Natural killer cell (primary cell): ENCODE data around the gene LY6G6F. TPM values are rescaled to one million over a fixed set of nuclear protein-coding genes. Genes with fewer than 3 reads are reported as not detected.

Experiments
- ATAC-seq, 3 donors: fragments of 150-1000 bp in 2 of 3; fragments of 200-7000 bp in 1 of 3; cut with Tn5 transposase; 1 replicate in 1 of 3; 2 replicates in 2 of 3; pipeline ENCODE4 v1.10.0; 2021; ENCODE audit warnings: mild to moderate bottlenecking in 2 of 3, moderate library complexity in 2 of 3
- DNase-seq, 2 donors: peaks; one replicate each; pipeline versions ENCODE4 v3.0.0 to v3.0.0-alpha.2; 2013 to 2021; ENCODE audit warnings: mixed read lengths in 1 of 2
- H3K27ac ChIP-seq: one replicate; pipeline ENCODE4 v1.5.1; 2013; ENCODE audit warnings: mild to moderate bottlenecking, low read length
- H3K27me3 ChIP-seq: one replicate; pipeline ENCODE4 v1.6.1; 2013; ENCODE audit warnings: low read length; ENCODE audit not compliant: control insufficient read depth, insufficient read depth
- H3K36me3 ChIP-seq: one replicate; pipeline ENCODE4 v1.6.1; 2013; ENCODE audit warnings: low read length; ENCODE audit not compliant: control insufficient read depth, insufficient read depth
- H3K4me1 ChIP-seq: one replicate; pipeline ENCODE4 v1.6.1; 2013; ENCODE audit warnings: low read length; ENCODE audit not compliant: control insufficient read depth, insufficient read depth
- H3K4me3 ChIP-seq: one replicate; pipeline ENCODE4 v1.5.1; 2013; ENCODE audit warnings: low read length
- H3K9me3 ChIP-seq: one replicate; pipeline ENCODE4 v1.6.1; 2013; ENCODE audit warnings: low read length; ENCODE audit not compliant: control insufficient read depth, insufficient read depth
- H3K27ac Mint-ChIP-seq, 2 donors: one replicate each; pipeline ENCODE4 v1.8.0; 2022; ENCODE audit warnings: mild to moderate bottlenecking in 2 of 2, mixed read lengths in 2 of 2, moderate library complexity in 1 of 2
- H3K27me3 Mint-ChIP-seq, 2 donors: one replicate each; pipeline ENCODE4 v1.8.0; 2022; ENCODE audit warnings: low read depth in 2 of 2, mixed read lengths in 2 of 2
- H3K36me3 Mint-ChIP-seq: one replicate; pipeline ENCODE4 v1.8.0; 2022; ENCODE audit warnings: mixed read lengths
- H3K4me1 Mint-ChIP-seq, 2 donors: one replicate each; pipeline ENCODE4 v1.8.0; 2022; ENCODE audit warnings: mixed read lengths in 2 of 2
- H3K4me3 Mint-ChIP-seq: one replicate; pipeline ENCODE4 v1.8.0; 2022; ENCODE audit warnings: mild to moderate bottlenecking, moderate library complexity, mixed read lengths
- H3K9me3 Mint-ChIP-seq, 2 donors: one replicate each; pipeline ENCODE4 v1.8.0; 2022; ENCODE audit warnings: mixed read lengths in 2 of 2
- CTCF ChIP-seq: fragments of 200-600 bp; IDR thresholded peaks from one replicate; pipeline ENCODE4 v1.8.0; 2022; ENCODE audit warnings: antibody characterized with exemption
- WGBS: methylation state at CpG from one replicate; pipeline ENCODE4 v1.1.7; 2013; ENCODE audit warnings: missing lambda C conversion rate; ENCODE audit not compliant: insufficient coverage; 5-methylcytosine and 5-hydroxymethylcytosine counted together
- intact Hi-C: fragments of 100-400 bp; cut with micrococcal nuclease; formaldehyde crosslinking; loops from one replicate; pipeline ENCODE4 v1.14.2; 2022
- total RNA-seq, 4 donors: library from RNA; stranded (reverse); fragments of 120-200 nt in 1 of 4; gene quantifications; one replicate each; pipeline versions ENCODE4 v1.2.3 to v1.2.4, GENCODE V29; 2013 to 2022

LY6G6F gene
- total RNA-seq, 3 donors from 2014 or later (not counting 1 experiment from before 2014, with no cell fraction given): 0.97 to 3.2 (median 1.4) TPM

DNA sequence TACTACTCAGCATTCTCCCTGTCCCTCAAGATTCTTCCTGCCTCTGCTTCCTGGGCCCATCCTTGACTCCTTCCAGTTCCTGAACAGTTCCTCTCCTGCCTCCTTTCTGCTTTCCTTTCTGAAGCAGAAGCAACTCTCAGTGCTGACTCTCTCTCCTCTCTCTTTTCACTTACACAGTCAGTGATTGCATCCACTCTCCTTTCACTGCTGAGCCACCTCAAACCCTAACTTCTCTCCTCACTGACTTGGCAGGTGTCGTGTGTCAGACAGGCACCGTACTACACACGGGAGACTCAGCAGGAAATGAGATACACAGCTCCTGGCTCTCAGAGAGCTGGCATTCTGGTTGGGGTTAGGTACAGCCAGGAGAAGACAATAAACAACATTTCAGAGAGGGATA lies 9.1 kb upstream of the LY6G6F start:
- H3K36me3 ChIP-seq: peaks cover 51% of the 10 kb centered on the region
- Mint-ChIP-seq H3K36me3 (no peaks in the 10 kb centered on the region), H3K4me3 (no peak overlapping the region), H3K4me1 (peaks cover 15 to 30% of the 10 kb centered on the region in 2 donors), H3K9me3 (no peaks in the 10 kb centered on the region), H3K27me3 (no peaks in the 10 kb centered on the region), H3K27ac (peak overlapping the region; percentile 6 to 34)
- 69% methylated on average over 3 of the region's 3 CpGs for WGBS
- no peak for ATAC-seq
- no peak for DNase-seq
- no peak for TF ChIP-seq CTCF
- H3K9me3 ChIP-seq: no peaks in the 10 kb centered on the region
- intact Hi-C loops: no loop called here
- peaks cover 19% of the 10 kb centered on the region for H3K4me1 ChIP-seq
- no peak overlapping the region for H3K4me3 ChIP-seq
- H3K27me3 ChIP-seq: no peaks in the 10 kb centered on the region
- H3K27ac ChIP-seq: no peak overlapping the region

GRCh38 chr6:31700740-31701401 lies 5.8 kb upstream of the LY6G6F start:
- DNase-seq (no peak), ATAC-seq (no peak)
- Mint-ChIP-seq H3K36me3 (no peaks in the 10 kb centered on the region), H3K4me3 (peak overlapping the region; percentile 99), H3K9me3 (no peaks in the 10 kb centered on the region), H3K27me3 (no peaks in the 10 kb centered on the region), H3K27ac (peak overlapping the region; percentile 96 to 98), H3K4me1 (peaks cover 24 to 37% of the 10 kb centered on the region in 2 donors)
- peaks cover 27% of the 10 kb centered on the region for H3K36me3 ChIP-seq
- H3K4me1 ChIP-seq: peaks cover 28% of the 10 kb centered on the region
- no peaks in the 10 kb centered on the region for H3K27me3 ChIP-seq
- H3K4me3 ChIP-seq: no peak overlapping the region
- no peak for TF ChIP-seq CTCF
- intact Hi-C loops: loop anchor here (5.0 kb wide), 1 partner anchor 49 kb away; the partner anchor contains the start of gene BAG6
- WGBS: 86% methylated on average over 3 of the region's 5 CpGs
- no peak overlapping the region for H3K27ac ChIP-seq
- H3K9me3 ChIP-seq: no peaks in the 10 kb centered on the region

GRCh38 chr6:31701666-31702404 lies 4.8 kb upstream of the LY6G6F start:
- intact Hi-C loops: loop anchor here (2.0 to 5.0 kb wide), 2 partner anchors 37 to 50 kb away; partner anchors contain the start of genes BAG6 and GPANK1

More at GRCh38 chr6:31701666-31702404, 4.8 kb upstream of the LY6G6F start:
- DNase-seq (no peak), ATAC-seq (no peak)
- no peaks in the 10 kb centered on the region for H3K27me3 Mint-ChIP-seq
- Histone ChIP-seq H3K27me3 (no peaks in the 10 kb centered on the region), H3K36me3 (peaks cover 24% of the 10 kb centered on the region), H3K27ac (peak overlapping the region; percentile 98), H3K4me3 (peak overlapping the region; percentile 80), H3K4me1 (peaks cover 28% of the 10 kb centered on the region), H3K9me3 (no peaks in the 10 kb centered on the region)
- peak overlapping the region; percentile 96 to 98 for H3K27ac Mint-ChIP-seq
- H3K36me3 Mint-ChIP-seq: no peaks in the 10 kb centered on the region
- WGBS: 47% methylated on average over 7 of the region's 7 CpGs
- H3K9me3 Mint-ChIP-seq: no peaks in the 10 kb centered on the region
- peak overlapping the region; percentile 99 for H3K4me3 Mint-ChIP-seq
- no peak for TF ChIP-seq CTCF
- H3K4me1 Mint-ChIP-seq: peaks cover 24 to 37% of the 10 kb centered on the region in 2 donors
